Amniotic stem cell (primary cell): ENCODE results near the gene CFAP69.
"Not testable (repeated sequence)": the region's sequence is repeated elsewhere in the genome, so short reads cannot be mapped to it uniquely, and the experiment has no call there.

Source experiments
- DNase-seq: peaks from one replicate; lab custom pipeline; 2025; lab: John Stamatoyannopoulos, UW

Gene CFAP69

GRCh38 chr7:90270431-90271178 is 25.6 kb downstream of the CFAP69 start:
- DNase-seq: no peak

DNA sequence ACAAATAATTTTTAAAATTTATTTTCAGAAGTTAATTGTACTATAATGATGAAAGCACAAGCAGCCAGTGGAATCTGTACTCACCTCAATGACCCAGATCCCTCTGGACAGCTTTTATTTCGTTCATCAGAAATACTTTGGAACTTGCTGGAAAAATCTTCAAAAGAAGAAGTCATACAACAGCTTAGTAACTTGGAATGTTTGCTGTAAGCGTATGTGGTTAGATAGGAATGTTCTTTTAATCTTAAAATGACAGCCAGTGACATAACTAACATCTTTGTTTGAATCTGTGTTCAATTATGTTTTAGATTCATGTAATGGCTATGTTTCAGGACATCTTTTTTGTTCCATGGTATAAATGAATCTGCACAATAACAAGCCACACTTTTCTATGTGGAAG is 26.8 kb downstream of the CFAP69 start:
- no peak for DNase-seq

GRCh38 chr7:90272242-90272641 is 27.3 kb downstream of the CFAP69 start:
- DNase-seq: no peak

DNA sequence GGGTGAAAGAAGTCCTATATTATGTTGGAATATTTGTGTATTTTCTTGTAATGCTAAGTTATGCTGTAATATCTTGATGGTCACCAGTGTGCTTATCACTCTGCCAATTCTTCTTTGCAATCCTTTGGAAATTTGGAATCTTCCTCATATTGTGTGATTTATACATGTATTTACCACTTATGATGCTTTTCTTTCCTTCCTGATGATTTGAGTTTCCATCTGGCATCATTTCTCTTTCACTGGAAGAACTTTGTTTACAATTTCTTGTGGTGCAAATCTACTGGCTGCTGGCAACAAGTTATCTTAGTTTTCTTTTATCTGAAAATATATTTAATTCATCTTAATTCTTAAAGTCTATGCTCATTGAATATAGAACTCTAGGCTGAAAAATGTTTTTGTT is 29.2 kb downstream of the CFAP69 start:
- no peak for DNase-seq

- DNase-seq: no peak
Measured at GRCh38 chr7:90276033-90276728, 31.2 kb downstream of the CFAP69 start.

GRCh38 chr7:90288154-90288553 is 43.2 kb downstream of the CFAP69 start:
- no peak for DNase-seq

- DNase-seq: no peak
Measured at GRCh38 chr7:90290244-90291113, 45.5 kb downstream of the CFAP69 start.

GRCh38 chr7:90298145-90299038 is 53.4 kb downstream of the CFAP69 start:
- DNase-seq: peak; percentile 31

DNA sequence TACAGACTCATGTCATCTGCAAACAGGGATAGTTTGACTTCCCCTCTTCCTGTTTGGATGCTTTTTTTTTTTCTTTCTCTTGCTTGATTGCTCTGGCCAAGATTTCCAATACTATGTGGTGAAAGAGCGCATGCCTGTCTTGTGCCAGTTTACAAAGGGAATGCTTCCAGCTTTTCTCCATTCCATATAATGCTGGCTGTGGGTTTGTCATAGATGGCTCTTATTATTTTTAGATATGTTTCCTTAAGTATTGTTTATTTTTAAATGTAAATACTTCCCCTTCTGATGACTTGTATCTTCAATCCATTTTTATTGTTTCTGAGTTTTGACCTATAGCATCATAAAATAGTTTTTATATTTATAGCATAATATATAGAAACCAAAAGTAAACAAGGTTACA is 58.3 kb downstream of the CFAP69 start:
- no peak for DNase-seq

GRCh38 chr7:90309872-90310271 is 64.9 kb downstream of the CFAP69 start:
- no peak for DNase-seq

- no peak for DNase-seq
Measured at GRCh38 chr7:90311175-90311574, 66.2 kb downstream of the CFAP69 start.

- no peak for DNase-seq
Measured at GRCh38 chr7:90312745-90313144, 67.8 kb downstream of the CFAP69 start.

GRCh38 chr7:90313907-90314306 is 68.9 kb downstream of the CFAP69 start:
- no peak for DNase-seq

GRCh38 chr7:90320014-90320413 is 75.0 kb downstream of the CFAP69 start:
- no peak for DNase-seq

DNA sequence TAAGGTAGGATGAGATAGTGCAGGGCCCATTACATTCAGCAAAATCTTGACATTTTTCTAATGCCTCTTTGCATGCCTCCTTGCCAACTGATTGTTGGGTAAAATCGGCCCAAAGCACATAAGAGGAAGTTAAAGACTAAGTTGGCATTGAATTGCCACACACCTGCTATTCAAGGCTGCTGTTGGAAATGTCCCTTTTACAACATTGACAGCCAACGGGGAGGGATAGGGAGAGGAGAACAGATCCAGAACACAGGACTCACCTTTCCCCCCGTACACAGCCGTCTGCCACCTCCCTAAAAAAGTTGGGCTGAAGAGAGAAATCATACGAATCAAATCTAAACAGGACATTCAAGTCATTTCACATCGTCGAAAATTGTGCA is 75.4 kb downstream of the CFAP69 start:
- DNase-seq: no peak

GRCh38 chr7:90320801-90321494 is 76.0 kb downstream of the CFAP69 start, which contains the start of gene FAM237B:
FAM237B (minus strand) TSS chr7:90321304; CDS start chr7:90319748, 1,556 bp downstream.
- DNase-seq: no peak

DNA sequence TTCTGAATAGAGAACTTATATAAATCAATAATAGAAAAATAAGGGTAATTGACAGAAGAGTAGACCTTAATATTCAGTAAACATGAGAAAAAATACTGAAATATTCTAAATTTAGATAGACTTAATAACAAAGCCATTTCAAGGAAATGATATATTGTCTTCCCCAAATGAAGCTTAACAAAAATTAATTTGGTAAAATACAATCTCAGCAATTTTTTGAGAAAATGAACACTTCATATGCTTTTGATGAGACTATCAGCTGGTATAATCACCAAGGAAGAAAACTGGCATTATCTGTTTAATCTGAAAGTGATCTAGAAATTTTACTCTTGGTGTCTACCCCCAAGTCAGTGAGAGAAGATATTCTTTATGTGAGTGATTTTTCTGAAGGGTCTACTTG is 77.9 kb downstream of the CFAP69 start:
- DNase-seq: no peak

GRCh38 chr7:90326500-90326899 is 81.5 kb downstream of the CFAP69 start:
- no peak for DNase-seq

- no peak for DNase-seq
Measured at GRCh38 chr7:90334193-90334843, 89.3 kb downstream of the CFAP69 start.

GRCh38 chr7:90334926-90335325 is 90.0 kb downstream of the CFAP69 start:
- DNase-seq: not testable (repeated sequence)
